HEK293 (cell line): ENCODE results near the gene SPRN.

Source experiments
- REPIN1 ChIP-seq: fragments of 450-650 bp; formaldehyde crosslinking; IDR thresholded peaks from 2 replicates; pipeline ENCODE4 v1.5.1; 2017; ENCODE audit warnings: missing biosample characterization, missing genetic modification characterization, low read depth
- ZNF146 ChIP-seq: fragments of 450-650 bp; formaldehyde crosslinking; IDR thresholded peaks from 2 replicates; pipeline ENCODE4 v1.5.1; 2016; ENCODE audit warnings: missing biosample characterization, missing genetic modification characterization
- ZNF202 ChIP-seq: fragments of 450-650 bp; formaldehyde crosslinking; IDR thresholded peaks from 2 replicates; pipeline ENCODE4 v1.5.1; 2016; ENCODE audit warnings: missing biosample characterization, missing genetic modification characterization, borderline replicate concordance
- ZNF324 ChIP-seq: fragments of 450-650 bp; formaldehyde crosslinking; IDR thresholded peaks from 2 replicates; pipeline ENCODE4 v1.5.1; 2016; ENCODE audit warnings: missing biosample characterization, missing genetic modification characterization
- ZNF404 ChIP-seq: fragments of 450-650 bp; formaldehyde crosslinking; IDR thresholded peaks from 2 replicates; pipeline ENCODE4 v1.5.1; 2017; ENCODE audit warnings: missing biosample characterization, missing genetic modification characterization
- TF ChIP-seq, protein P1 (sequence below): fragments of 450-650 bp; formaldehyde crosslinking; IDR thresholded peaks from 2 replicates; pipeline ENCODE4 v1.5.1; 2016; ENCODE audit warnings: missing biosample characterization, missing genetic modification characterization
- TF ChIP-seq, protein P2 (sequence below): fragments of 450-650 bp; formaldehyde crosslinking; IDR thresholded peaks from 2 replicates; pipeline ENCODE4 v1.5.1; 2016; ENCODE audit warnings: missing biosample characterization, missing genetic modification characterization

DNA sequence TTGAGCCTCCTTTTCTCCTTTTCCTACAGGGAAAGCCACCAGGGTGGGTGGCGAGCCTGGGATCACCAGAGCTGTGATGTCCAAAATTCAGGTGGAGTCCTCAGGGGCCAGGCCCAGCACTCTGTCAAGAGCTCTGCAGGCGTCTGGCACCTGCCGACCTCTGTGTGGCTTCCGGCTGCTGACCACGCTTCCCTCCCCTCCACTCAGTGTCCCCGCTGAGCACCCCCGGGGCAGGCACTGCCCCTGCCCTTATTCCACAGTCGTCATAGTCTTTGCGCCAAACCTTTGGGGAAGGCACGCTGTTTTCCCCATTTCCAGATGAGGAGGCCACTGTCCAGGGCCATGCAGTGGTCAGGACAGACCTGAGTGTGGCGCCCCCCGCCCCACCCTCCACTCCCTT lies 22.9 kb downstream of the SPRN start:
- TF ChIP-seq, protein P1, sequence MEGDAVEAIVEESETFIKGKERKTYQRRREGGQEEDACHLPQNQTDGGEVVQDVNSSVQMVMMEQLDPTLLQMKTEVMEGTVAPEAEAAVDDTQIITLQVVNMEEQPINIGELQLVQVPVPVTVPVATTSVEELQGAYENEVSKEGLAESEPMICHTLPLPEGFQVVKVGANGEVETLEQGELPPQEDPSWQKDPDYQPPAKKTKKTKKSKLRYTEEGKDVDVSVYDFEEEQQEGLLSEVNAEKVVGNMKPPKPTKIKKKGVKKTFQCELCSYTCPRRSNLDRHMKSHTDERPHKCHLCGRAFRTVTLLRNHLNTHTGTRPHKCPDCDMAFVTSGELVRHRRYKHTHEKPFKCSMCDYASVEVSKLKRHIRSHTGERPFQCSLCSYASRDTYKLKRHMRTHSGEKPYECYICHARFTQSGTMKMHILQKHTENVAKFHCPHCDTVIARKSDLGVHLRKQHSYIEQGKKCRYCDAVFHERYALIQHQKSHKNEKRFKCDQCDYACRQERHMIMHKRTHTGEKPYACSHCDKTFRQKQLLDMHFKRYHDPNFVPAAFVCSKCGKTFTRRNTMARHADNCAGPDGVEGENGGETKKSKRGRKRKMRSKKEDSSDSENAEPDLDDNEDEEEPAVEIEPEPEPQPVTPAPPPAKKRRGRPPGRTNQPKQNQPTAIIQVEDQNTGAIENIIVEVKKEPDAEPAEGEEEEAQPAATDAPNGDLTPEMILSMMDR = no peak
- TF ChIP-seq REPIN1 (tag by site-specific recombination) = no peak
- TF ChIP-seq ZNF146 (tag by site-specific recombination) = no peak
- TF ChIP-seq ZNF324 (tag by site-specific recombination) = no peak
- TF ChIP-seq, protein P2, sequence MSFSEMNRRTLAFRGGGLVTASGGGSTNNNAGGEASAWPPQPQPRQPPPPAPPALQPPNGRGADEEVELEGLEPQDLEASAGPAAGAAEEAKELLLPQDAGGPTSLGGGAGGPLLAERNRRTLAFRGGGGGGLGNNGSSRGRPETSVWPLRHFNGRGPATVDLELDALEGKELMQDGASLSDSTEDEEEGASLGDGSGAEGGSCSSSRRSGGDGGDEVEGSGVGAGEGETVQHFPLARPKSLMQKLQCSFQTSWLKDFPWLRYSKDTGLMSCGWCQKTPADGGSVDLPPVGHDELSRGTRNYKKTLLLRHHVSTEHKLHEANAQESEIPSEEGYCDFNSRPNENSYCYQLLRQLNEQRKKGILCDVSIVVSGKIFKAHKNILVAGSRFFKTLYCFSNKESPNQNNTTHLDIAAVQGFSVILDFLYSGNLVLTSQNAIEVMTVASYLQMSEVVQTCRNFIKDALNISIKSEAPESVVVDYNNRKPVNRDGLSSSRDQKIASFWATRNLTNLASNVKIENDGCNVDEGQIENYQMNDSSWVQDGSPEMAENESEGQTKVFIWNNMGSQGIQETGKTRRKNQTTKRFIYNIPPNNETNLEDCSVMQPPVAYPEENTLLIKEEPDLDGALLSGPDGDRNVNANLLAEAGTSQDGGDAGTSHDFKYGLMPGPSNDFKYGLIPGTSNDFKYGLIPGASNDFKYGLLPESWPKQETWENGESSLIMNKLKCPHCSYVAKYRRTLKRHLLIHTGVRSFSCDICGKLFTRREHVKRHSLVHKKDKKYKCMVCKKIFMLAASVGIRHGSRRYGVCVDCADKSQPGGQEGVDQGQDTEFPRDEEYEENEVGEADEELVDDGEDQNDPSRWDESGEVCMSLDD = no peak
- TF ChIP-seq ZNF202 (tag by site-specific recombination) = no peak
- TF ChIP-seq ZNF404 = no peak
